Breast epithelium (tissue), 3 donors: ENCODE measurements around the gene GPC6.

Experiments used
- CTCF ChIP-seq, 3 donors: fragments of 450-650 bp; IDR thresholded peaks; one replicate each; pipeline ENCODE4 v1.5.1; 2016 to 2017; ENCODE audit warnings: antibody characterized with exemption in 3 of 3, mild to moderate bottlenecking in 3 of 3, moderate library complexity in 3 of 3
- POLR2A ChIP-seq: fragments of 450-650 bp; IDR thresholded peaks from one replicate; pipeline ENCODE4 v1.6.1; 2016; ENCODE audit warnings: antibody characterized with exemption, mild to moderate bottlenecking, moderate library complexity
- POLR2AphosphoS5 ChIP-seq, 3 donors: sonication (generic); formaldehyde crosslinking; IDR thresholded peaks; one replicate each; pipeline ENCODE4 v1.6.1; 2017; ENCODE audit warnings: antibody characterized with exemption in 3 of 3

- no peak for TF ChIP-seq CTCF (IDR thresholded peaks at IDR 0.05)
- TF ChIP-seq POLR2AphosphoS5 (IDR thresholded peaks at IDR 0.05), result no peak
- no peak for TF ChIP-seq POLR2A
Observed at GRCh38 chr13:94415500-94416237, 1189.1 kb downstream of the GPC6 start.
